Left ventricle myocardium superior (tissue), 1 donor: ENCODE results near the gene NCS1. TPM values are rescaled to one million over a fixed set of nuclear protein-coding genes. Genes with fewer than 3 reads are reported as not detected.
A peak's percentile ranks its signal among the peaks of the same experiment; 100 is the strongest.

Source experiments
- ATAC-seq: fragments of 200-7000 bp; cut with Tn5 transposase; one replicate; pipeline ENCODE4 v1.9.1; 2020; ENCODE audit warnings: mild to moderate bottlenecking, moderate library complexity
- DNase-seq: peaks from one replicate; pipeline ENCODE4 v3.0.0-alpha.2; 2020
- intact Hi-C: fragments of 100-400 bp; cut with micrococcal nuclease; formaldehyde crosslinking; loops from one replicate; pipeline ENCODE4 v1.11.0; 2022
- total RNA-seq: library from RNA; stranded (reverse); fragmentation: NEBNext Ultra II Directional; extraction: Animal tissue kit (Norgen Biotek cat#: 25700); gene quantifications from one replicate; pipeline ENCODE4 v1.2.1, GENCODE V29; 2021
- donor health status: DM: no; HTN: yes; CAD: no; lungs with severe emphysema.

The NCS1 gene
- total RNA-seq, 1 donor from 2014 or later: 4.1 TPM

GRCh38 chr9:130206579-130206978, 34.4 kb downstream of the NCS1 start:
- no peak for ATAC-seq
- intact Hi-C loops: no loop called here
- no peak for DNase-seq

- ATAC-seq (no peak), DNase-seq (no peak)
- intact Hi-C loops: no loop called here
Observed at GRCh38 chr9:130207241-130207992, 35.2 kb downstream of the NCS1 start.

GRCh38 chr9:130208600-130209347, 36.6 kb downstream of the NCS1 start:
- DNase-seq (no peak), ATAC-seq (no peak)

GRCh38 chr9:130209422-130209821, 37.2 kb downstream of the NCS1 start:
- DNase-seq (no peak), ATAC-seq (no peak)
- intact Hi-C loops: no loop called here

More at GRCh38 chr9:130208600-130209347, 36.6 kb downstream of the NCS1 start:
- intact Hi-C loops: no loop called here

GRCh38 chr9:130211548-130212226, 39.5 kb downstream of the NCS1 start:
- no peak for DNase-seq

GRCh38 chr9:130212543-130213297, 40.5 kb downstream of the NCS1 start:
- DNase-seq: no peak
- no peak for ATAC-seq
- intact Hi-C loops: no loop called here

More at GRCh38 chr9:130211548-130212226, 39.5 kb downstream of the NCS1 start:
- ATAC-seq: no peak
- intact Hi-C loops: no loop called here

- intact Hi-C loops: no loop called here
- DNase-seq (no peak), ATAC-seq (no peak)
Observed at GRCh38 chr9:130213911-130214761, 41.9 kb downstream of the NCS1 start.

GRCh38 chr9:130214776-130215340, 42.7 kb downstream of the NCS1 start:
- ATAC-seq (no peak), DNase-seq (no peak)
- intact Hi-C loops: no loop called here

GRCh38 chr9:130215341-130216119, 43.3 kb downstream of the NCS1 start:
- DNase-seq (no peak), ATAC-seq (no peak)
- intact Hi-C loops: no loop called here

GRCh38 chr9:130217838-130218237, 45.6 kb downstream of the NCS1 start:
- no peak for DNase-seq
- no peak for ATAC-seq
- intact Hi-C loops: no loop called here

- no peak for ATAC-seq
- DNase-seq: no peak
- intact Hi-C loops: no loop called here
Observed at GRCh38 chr9:130219661-130220096, 47.5 kb downstream of the NCS1 start.

- DNase-seq: no peak
- intact Hi-C loops: no loop called here
- ATAC-seq: peak; percentile 63
Observed at GRCh38 chr9:130220352-130220751, 48.1 kb downstream of the NCS1 start.

GRCh38 chr9:130222833-130223232, 50.6 kb downstream of the NCS1 start:
- intact Hi-C loops: no loop called here
- DNase-seq: no peak
- no peak for ATAC-seq

GRCh38 chr9:130225071-130225470, 52.9 kb downstream of the NCS1 start:
- intact Hi-C loops: no loop called here
- DNase-seq: no peak
- no peak for ATAC-seq

- no peak for ATAC-seq
- intact Hi-C loops: no loop called here
- DNase-seq: no peak
Observed at GRCh38 chr9:130225586-130225985, 53.4 kb downstream of the NCS1 start.

- ATAC-seq (no peak), DNase-seq (no peak)
Observed at GRCh38 chr9:130226112-130226511, 53.9 kb downstream of the NCS1 start.

GRCh38 chr9:130227833-130228232, 55.6 kb downstream of the NCS1 start:
- ATAC-seq: no peak
- no peak for DNase-seq
- intact Hi-C loops: no loop called here

More at GRCh38 chr9:130226112-130226511, 53.9 kb downstream of the NCS1 start:
- intact Hi-C loops: no loop called here
